ENCODE results near the gene ASB15. TPM values are rescaled to one million over a fixed set of nuclear protein-coding genes. Genes with fewer than 3 reads are reported as not detected.
A peak's percentile ranks its signal among the peaks of the same experiment; 100 is the strongest.
"Not testable (repeated sequence)": the region's sequence is repeated elsewhere in the genome, so short reads cannot be mapped to it uniquely, and the experiment has no call there.

ASB15 gene
- not detected for polyA plus RNA-seq (2013, experiment 1 of 2; ENCODE audit: insufficient read length)
- polyA plus RNA-seq (2013, experiment 2 of 2; ENCODE audit: insufficient read length) = not detected

DNA sequence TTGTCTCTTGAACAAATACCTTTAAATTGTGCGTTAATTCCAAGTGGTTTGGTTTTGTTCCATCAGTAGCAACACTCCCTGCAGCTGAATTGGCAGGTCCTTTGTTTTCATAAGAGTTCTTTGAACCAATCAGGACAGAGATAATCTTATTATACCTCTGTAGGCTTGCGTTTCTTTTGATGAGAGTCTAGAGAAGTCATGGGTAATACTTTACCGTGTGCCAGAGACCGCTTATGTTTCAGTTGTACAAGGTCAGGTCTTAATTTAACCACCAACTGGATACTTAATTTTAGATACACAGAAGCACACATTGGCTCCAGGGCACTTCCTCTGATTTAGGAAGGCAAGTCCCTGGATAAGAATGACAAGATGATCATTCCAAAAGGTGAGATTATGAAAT is at the start of gene ASB15:
TSS of gene ASB15 (plus strand) at position 292 of the 400 bp plus-strand sequence. CDS start 12,682 bp downstream, outside the sequence.
- no peak for DNase-seq

DNA sequence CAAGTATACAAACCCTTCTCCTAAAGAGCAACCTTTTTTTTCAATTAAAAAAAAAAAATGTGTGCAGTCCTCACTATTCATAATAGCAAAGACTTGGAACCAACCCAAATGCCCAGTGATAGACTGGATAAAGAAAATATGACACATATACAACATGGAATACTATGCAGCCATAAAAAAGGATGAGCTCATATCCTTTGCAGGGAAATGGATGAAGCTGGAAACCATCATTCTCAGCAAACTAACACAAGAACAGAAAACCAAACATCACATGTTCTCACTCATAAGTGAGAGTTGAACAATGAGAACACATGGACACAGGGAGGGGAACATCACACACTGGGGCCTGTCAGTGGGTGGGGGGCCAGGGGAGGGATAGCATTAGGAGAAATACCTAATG is 49.5 kb upstream of the ASB15 start:
- not testable (repeated sequence) for DNase-seq

DNA sequence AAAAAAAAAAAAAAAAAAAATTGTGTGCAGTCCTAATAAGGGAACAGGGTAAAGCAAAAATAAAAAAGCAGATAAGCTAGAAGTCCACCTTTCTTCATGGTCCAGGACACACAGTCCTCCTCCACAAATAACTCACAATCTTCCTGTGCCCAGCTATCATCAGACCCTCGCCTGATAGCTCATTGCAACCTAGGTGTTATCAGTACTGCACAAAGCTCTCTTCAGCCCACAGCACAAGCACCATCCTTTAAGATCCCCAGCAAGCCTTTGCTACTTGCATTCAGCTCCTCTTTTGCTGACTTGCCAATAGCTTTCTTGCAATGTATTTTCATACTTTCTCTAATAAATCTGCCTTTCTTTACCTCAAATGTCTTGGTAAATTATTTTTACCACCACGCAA is 49.0 kb upstream of the ASB15 start:
- DNase-seq = no peak

DNA sequence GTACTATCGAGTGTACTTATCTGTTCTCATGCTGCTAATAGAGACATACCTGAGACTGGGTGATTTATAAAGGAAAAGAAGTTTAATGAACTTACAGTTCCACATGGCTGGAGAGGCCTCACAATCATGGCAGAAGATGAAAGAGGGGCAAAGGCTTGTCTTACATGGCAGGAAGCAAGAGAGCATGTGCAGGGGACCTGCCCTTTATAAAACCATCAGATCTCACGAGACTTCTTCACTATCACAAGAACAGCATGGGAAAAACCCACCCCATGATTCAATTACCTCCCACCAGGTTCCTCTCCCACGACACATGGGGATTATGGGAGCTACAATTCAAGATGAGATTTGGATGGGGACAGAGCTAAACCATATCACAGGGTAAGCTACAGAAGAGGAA is 48.5 kb upstream of the ASB15 start:
- no peak for DNase-seq

DNA sequence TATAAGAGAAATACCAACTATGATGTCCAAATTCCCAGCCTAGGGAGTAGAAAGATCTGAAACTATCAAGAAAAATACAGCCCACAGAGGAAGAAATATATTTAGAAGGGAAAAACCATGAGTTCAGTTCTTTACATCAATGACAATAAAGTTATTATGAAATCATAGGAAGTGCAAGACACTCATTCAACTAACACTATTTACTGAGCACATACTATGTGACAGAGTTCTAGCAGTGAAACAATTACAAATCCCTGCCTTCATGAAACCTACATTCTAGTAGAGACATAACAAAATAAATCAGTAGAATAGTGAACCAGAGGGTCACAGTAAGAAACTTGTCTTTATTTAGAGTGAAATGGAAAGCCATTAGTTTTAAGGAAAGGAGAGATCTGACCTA is 46.1 kb upstream of the ASB15 start:
- no peak for DNase-seq

DNA sequence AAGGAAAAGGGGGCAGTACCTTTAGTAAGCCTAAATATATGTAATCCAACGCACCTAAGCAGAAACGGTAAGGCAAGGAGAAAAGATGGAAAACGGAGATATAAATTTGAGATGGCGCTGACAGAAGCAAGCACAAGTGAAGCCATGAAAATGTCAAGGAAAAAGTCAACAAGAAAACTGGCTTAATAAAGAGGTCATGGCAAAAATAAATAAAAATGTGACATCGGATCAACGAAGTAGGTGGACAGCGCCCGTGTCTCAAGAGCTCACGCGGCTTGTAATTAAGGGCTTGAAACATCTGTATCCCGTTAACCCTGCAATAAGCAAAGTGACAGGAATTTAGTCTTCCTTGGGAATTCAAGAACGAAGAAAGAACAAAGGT is 44.6 kb upstream of the ASB15 start:
- DNase-seq = no peak

DNA sequence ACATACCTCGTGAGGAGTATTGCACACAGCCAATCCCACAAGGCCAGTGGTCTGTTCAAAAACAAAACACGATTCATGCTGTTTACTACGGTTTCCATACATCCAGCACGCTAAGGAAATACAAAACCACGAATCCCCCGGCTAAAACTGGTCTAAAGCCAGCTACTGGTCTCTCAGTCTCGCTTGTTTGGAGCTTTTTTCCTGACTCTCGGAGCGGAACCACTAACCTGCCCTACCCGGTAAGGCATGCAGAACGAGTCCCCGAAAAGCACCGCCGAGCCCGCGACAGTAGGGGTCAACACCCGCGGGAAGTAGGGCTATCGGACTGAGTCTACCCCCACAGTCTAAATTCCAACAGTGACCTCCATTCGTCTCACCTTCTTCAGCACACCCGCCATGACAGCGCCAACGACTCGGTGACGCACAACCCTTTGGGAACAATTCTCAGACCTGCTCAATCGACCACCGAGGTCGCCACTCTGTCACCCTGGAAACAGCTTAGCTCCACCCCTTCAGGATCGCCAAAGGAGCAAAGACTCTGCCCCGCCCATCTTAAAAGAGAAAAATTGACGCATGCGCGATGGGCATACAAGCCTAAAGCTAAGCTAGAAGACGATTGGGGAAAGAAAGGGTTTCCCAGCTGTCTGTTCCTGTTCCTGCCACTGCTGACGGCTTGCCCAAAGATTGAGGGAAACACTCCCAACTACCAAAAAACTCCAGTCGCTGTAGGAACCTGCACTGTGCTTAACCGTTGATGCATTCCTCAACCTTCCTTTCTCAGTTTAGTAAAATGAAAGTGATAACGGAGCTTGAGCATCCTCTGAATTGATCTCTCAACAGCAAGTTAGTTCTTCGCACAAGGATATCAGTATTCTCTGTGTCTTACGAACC is 44.0 kb upstream of the ASB15 start, which contains the start of gene NDUFA5:
TSS of gene NDUFA5 (minus strand) at position 421 of the 891 bp plus-strand sequence. CDS start at position 398, 23 bp downstream.
- peak; percentile 99 for DNase-seq

DNA sequence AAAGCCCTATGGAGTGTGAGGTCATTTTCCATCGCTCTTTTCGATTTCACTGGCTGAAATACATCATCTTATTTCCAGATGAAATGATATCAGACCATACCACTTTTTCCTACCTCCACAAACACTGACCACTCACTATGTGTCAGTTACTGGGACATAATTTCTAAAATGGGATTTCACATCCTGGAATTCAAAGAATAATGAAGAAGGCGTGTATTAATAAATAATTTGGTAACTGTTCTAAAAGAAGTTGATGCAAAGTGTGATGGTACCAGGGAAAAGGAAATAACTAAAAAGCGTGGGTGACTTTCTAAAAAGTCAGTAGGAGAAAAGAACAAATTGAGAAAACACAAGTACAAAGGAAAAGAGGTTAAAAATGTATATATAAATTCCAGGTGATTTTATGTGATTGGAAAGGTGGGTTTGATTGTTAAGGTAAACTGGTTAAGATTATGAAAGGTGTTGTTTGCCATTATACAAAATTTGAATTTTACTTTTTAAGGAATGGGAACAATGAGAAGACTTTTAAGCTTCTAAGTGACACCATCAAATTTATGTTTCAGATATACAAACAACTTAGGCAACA is 43.2 kb upstream of the ASB15 start:
- no peak for DNase-seq

DNA sequence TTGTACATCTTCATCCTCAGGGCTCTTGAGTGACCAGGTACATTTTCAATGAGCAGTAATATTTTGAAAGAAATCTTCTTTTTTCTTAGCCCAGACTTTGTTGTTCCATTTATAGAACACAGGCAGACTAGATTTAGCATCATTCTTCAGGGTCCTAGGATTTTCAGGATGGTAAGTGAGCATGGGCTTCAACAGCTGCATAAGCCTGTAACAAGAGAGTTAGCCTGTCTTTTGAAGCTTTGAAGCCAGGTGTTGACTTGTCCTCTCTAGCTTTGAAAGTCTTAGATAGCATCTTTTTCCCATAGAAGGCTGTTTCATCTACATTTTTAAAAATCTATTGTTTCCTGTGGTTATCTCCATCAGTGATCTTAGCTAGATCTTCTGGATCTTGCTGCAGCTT is 39.5 kb upstream of the ASB15 start:
- no peak for DNase-seq

DNA sequence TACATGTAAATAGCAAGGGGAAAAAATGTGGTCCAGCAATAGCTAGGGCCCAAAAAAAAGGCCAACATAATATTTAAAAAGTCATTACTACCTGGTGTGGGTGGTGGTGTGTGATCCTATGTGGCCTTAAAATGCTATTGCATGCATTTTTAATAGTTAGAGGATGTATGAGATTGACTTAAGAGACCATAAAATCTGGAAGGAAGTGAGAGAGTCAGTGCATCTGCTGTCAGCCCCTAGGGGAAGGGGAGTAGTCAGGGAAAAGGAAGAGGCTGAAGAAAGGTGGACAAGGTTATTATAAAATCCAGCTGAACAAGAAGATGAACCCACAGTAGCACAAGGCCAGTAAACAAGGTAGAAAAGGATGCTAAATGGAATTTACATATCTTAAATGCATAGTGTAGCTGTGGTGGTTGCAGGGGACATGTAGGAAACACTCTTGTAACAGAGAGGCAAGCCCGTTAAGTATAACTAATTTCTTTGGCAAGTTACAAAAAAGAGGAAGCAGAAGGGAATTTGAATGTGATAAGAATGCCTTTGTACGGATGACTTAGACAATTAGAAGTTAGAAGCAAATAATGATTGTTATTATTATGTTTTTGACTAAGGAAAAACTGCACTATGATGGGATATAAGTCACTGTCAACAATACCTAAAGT is 32.1 kb upstream of the ASB15 start:
- DNase-seq = no peak

DNA sequence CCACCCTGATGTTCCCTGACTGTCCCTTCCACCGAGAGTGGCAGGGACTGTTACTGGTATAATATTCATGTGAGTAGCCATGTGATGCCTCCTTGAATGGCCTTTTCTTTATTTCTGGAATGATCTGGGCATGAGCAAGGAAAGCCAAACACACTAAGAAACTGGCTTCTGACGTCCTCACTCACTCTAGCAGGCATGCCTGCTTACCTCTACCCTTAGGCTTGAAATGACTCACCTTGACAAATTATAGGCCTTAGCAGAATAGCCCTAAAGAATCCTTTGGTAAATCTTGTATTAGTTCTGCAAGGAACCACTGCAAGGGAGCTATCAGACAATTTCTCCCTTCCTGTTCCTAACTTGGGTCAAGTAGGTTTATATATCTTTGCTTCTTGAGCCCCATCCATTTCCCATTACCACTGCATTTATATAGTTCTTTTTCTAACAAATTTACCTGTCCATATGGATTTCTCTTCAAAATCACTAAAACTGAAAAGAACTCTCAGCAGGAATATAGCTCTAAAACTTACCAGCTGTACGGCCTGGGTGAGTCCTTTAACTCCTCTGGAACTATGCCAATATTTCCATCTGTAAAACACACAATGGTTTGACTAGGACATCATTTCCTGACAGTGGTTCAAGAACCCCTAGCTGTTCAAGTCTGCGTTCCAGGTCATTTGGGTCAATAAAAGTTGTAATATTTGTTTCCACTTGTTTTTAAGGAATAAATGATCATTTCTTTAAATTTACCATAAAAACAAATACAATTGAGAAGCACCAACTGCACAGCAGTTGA is 31.0 kb upstream of the ASB15 start:
- no peak for DNase-seq

DNA sequence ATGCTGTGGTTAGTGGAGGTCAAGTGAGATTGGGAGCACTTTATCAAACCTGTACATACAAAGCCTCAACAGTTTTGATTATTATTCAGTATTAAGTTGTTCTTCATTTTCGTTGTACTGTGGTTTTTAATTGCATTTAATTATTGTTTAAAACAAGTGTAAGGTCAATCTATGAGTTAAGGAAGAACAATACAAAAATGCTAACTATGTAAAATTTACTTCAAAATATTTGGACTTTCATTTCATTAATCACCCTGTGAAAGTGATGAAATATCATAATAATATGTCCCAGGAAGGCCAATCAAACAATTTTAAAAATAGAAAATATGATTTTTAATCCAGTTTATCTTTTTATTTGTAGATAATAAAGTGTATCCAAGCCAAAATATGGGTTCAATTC is 30.4 kb upstream of the ASB15 start:
- DNase-seq = no peak

DNA sequence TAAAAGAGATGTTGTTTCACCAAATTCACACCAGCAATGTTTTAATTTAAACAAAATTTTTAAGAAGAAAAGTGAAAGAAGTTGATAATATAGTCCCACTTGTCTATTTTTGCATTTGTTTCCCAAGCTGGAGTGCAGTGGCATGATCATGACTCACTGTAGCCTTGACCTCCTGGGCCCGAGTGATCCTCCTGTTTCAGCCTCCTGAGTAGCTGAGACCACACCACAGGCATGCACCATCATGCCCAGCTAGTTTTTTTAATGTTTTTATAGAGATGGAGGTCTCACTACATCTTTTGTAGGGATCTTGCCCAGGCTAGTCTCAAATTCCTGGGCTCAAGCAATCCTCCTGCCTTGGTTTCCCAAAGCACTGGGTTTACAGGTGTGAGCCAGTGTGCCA is 29.9 kb upstream of the ASB15 start:
- DNase-seq = peak; percentile 8

DNA sequence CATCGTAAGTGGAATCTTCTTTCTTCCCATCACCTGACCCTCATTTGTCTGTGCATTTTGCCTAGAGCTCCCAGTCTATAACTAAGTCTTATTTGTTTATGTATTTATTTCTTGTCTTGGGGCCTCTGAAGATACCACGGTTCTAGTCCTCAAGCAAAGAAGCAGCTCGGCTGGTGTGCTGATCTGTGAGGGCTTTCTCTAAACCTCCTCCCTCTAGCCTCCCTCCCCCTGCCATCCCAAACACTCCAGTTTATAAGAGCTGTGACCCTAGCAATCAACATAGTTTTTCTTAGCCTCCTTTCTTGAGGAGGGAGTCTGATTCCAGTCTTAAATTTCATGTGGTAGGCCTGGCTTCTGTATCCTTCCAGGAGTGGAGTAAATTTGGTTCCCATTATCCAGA is 28.3 kb upstream of the ASB15 start:
- no peak for DNase-seq

DNA sequence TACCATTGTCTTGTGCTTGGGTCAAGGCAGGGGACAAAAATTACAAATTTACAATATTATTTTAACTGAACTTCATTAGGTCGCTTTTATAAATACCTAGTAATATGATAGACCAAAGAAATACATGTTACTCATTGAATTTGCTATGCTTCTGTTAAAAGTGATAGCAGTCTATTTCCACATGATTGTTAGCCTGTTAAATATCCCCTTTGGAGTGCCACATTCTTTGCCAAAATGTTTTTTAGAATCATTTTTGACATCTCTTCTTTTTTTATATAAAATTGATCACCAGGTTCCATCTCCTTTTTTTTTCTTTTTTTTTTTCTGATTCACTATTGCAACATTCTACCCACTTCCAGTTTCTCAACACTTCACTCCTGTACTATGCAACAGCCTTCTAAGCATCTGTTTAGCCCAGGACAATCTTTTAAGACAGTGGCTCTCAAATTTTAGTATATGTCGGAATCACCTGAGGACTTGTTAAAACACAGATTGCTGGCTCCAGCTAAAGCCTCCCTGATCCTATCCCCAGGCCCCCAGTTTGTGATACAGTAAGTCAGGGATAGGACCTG is 27.6 kb upstream of the ASB15 start:
- DNase-seq = no peak

DNA sequence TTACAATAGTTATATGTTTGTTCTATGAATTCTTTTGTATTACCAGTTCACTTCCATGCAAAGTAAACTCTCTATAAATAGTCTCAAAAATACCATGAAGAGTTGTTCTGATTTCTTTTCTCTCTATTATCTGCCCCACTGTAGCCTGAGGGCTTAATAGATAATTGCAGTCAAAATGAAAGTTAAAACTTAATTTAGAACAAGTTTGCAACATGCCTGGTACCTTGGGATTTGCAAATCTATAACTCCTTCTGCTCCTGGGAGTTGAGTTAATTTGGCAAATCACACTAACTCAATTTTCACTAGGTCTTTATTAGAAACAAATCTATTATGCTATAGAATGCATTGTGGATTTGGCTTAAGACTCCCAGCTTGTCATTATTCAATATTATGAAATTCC is 22.2 kb upstream of the ASB15 start:
- no peak for DNase-seq

DNA sequence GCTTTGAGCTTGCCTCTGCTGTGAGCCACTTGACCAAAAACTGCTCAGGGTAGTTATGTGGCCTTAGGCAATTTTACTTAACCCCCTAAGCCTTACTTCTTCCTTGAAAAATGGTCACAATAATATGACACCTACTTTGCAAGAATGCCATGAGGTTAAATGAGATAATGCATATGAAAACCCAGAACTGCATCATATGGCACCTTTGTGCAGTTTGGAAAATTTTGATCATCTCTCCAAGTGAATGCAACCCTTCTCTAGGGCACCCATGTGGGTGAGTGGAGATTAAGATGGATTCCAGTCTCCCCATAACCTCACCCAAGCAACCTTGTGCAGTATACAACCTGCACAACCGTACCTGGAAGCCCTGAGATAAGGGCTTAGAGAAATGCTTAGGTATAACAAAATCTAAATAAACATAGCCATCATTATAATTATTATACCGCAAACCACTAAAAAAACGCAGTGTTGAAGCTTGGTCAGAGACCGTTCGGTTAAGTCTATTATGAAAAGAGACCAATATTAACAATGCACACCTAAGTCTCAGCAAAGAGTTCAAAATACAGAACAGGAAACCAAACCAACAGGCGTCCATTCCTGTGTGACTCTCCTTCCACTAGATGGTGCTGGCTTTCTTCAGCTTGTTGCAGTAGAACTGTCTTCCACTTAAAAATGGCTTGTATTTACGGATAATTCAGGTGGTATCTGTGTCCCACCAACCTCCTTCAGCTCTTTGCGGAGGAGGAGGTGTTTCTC is 21.0 kb upstream of the ASB15 start:
- peak; percentile 27 for DNase-seq

DNA sequence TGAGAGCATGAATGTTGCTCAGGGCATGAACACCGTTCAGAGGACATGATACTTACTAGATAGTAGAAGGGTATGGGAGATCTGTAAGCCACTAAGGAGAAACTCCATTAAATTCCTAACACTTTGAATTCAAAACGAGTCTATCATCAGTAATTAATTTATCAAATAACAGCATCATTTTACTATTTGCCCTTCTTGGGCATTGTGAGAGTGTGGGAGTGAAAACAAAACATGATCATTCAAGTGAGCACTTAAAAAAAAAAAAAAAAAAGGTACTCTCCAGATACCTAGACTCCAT is 20.5 kb upstream of the ASB15 start:
- no peak for DNase-seq

DNA sequence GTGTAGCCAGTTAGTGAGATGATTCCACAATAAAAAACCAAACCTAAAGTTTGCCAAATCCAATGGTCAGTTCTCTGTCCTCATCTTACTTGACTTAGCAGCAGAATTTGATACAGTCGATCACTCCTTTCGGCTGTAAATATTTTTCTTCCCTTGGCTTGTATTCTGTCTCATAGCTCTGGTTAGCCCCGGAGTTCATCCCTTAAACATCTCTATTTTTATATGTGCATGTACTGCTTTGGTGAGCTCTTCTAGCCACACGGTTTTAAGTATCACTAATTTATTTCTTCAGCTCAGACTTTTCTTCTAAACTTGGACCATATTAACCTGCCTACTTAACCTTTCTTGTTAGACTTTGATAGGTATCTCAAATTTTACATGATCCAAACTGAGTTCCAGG is 17.8 kb upstream of the ASB15 start:
- DNase-seq = no peak

DNA sequence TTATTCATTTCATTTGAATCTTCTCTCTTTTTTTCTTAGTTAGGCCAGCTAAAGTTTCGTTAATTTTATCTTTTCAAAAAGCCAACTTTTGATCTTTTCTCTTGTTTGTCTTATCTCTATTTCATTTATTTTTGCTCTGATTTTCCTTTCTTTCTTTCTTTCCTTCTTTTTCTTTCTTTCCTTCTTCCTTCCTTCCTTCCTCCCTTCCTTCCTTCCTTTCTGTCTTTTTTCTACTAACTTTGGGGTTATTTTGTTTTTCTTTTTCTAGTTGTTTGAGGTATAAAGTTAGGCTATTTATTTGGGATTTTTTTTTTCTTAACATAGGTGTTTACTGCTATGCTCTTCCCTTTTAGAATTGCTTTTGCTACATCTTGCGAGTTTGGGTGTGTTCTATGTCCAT is 13.2 kb upstream of the ASB15 start:
- no peak for DNase-seq

DNA sequence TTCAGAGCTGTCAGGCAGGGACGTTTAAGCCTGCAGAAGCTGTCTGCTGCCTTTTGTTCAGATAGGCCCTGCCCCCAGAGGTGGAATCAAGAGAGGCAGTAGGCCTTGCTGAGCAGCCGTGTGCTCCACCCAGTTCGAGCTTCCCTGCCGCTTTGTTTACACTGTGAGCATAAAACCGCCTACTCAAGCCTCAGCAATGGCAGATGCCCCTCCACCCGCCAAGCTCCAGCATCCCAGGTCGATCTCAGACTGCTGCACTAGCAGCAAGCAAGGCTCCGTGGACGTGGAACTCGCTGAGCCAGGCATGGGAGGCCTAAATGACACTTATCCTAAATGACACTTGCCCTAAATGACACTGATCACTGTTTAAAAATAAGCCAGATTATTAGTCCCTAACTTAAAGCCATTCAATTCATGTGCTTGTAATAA is 6.8 kb upstream of the ASB15 start:
- no peak for DNase-seq

DNA sequence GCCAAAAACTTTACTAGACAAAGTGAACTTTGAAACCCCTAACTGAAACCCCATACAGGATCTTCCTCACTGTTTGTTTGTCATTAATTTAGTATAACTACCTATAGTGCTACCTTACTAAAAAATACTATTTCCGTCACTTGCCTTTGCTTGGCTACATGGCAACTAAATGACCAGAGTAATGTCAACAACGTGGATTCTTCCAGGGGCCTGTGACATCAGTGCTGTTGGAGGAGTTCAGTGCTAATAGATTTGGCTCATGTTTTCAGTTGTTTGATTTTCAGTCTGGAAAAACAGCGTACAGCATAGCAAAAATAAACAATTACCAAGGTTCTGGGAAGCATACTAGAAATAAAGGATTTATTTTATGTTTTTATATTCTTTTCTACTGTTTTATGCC is 3.0 kb upstream of the ASB15 start:
- no peak for DNase-seq
